Activated naive CD4-positive, alpha-beta T cell treated with anti-CD3 and anti-CD28 coated beads, Interleukin-2, amount 50 U/mL, for 24 hours (primary cell): Measurements from ENCODE around the gene HOXB3.

Source experiments
- H3K27ac Mint-ChIP-seq: one replicate; pipeline ENCODE4 v1.8.0; 2021; ENCODE audit warnings: mild to moderate bottlenecking, mixed read lengths
- H3K27me3 Mint-ChIP-seq: one replicate; pipeline ENCODE4 v1.8.0; 2021; ENCODE audit warnings: mixed read lengths
- H3K36me3 Mint-ChIP-seq: one replicate; pipeline ENCODE4 v1.8.0; 2021; ENCODE audit warnings: mixed read lengths
- H3K4me1 Mint-ChIP-seq: one replicate; pipeline ENCODE4 v1.8.0; 2021; ENCODE audit warnings: mixed read lengths
- H3K4me3 Mint-ChIP-seq: one replicate; pipeline ENCODE4 v1.8.0; 2021; ENCODE audit warnings: mild to moderate bottlenecking, mixed read lengths
- H3K9me3 Mint-ChIP-seq: one replicate; pipeline ENCODE4 v1.8.0; 2021; ENCODE audit warnings: mixed read lengths

The HOXB3 gene

DNA sequence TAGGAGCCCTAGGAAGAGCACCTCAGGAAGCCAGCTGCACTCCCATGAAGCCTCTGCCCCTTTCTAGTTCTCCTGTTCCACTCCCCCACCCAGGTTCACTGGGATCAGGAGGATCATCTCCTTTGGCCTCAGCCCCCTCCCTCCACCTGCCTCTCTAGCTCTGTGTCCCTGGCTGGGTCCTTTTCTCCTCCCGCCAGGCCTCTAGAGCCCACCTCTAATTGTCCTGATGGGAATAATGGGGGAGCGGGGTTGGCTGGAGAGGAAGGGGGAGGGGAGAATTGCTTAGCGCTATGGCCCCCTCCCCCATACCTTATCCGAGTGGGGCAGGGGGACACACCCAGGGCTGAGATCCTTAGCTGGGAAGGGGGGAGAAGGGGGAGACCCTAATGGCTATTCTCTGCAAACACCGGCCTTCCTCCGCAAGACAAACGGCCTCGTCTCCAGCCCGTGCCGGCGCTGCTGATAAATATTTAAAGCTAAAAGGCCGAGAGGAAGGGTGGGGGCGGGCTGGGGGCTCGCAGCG, 19.8 kb upstream of the HOXB3 start:
- Mint-ChIP-seq H3K4me3 (peak overlapping the region; percentile 94), H3K27ac (no peak overlapping the region), H3K9me3 (no peaks in the 10 kb centered on the region), H3K36me3 (no peaks in the 10 kb centered on the region), H3K4me1 (peaks cover 39% of the 10 kb centered on the region), H3K27me3 (peaks cover 46% of the 10 kb centered on the region)

DNA sequence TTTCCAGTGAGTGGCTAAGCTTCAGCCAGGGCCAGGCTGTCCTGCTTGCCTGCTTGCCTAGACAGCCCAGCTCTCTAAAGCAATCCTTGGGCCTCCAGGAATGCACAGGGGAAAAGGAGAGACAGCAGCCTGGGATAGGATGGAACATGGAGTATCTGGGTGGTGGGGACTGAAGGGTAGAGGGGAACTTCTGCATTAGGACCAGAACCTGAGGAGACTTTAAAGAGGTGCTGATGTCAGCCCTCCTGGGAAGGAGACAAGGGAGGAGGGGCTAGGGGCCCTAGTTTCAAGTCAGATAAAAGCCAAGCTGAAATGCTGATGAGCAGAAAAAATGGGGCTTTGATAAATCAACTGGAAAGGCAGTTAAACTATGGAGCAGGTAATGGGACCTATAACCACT, 19.0 kb upstream of the HOXB3 start:
- H3K4me3 Mint-ChIP-seq, result peak overlapping the region; percentile 27
- no peaks in the 10 kb centered on the region for H3K36me3 Mint-ChIP-seq
- no peaks in the 10 kb centered on the region for H3K9me3 Mint-ChIP-seq
- peaks cover 54% of the 10 kb centered on the region for H3K27me3 Mint-ChIP-seq
- H3K4me1 Mint-ChIP-seq, result peaks cover 42% of the 10 kb centered on the region
- H3K27ac Mint-ChIP-seq, result no peak overlapping the region

DNA sequence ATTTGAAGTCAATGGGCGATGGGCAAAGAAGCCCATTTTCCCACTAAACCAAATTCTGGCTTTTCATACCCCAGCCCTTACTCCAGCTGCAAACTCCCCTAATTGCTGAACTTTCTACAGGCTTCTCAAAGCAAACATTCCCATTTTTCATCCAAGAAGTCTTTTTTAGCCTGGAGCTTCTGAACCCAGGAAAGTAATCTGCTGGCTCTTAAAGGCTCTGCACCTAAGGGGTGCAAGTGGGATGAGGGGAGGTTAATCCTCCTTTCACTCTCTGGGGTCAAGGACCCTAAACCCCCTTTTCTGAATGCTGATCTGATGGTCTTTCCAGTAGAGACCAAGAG, 18.4 kb upstream of the HOXB3 start:
- Mint-ChIP-seq H3K4me3 (no peak overlapping the region), H3K9me3 (no peaks in the 10 kb centered on the region), H3K36me3 (no peaks in the 10 kb centered on the region), H3K4me1 (peaks cover 39% of the 10 kb centered on the region), H3K27me3 (peaks cover 53% of the 10 kb centered on the region), H3K27ac (no peak overlapping the region)

DNA sequence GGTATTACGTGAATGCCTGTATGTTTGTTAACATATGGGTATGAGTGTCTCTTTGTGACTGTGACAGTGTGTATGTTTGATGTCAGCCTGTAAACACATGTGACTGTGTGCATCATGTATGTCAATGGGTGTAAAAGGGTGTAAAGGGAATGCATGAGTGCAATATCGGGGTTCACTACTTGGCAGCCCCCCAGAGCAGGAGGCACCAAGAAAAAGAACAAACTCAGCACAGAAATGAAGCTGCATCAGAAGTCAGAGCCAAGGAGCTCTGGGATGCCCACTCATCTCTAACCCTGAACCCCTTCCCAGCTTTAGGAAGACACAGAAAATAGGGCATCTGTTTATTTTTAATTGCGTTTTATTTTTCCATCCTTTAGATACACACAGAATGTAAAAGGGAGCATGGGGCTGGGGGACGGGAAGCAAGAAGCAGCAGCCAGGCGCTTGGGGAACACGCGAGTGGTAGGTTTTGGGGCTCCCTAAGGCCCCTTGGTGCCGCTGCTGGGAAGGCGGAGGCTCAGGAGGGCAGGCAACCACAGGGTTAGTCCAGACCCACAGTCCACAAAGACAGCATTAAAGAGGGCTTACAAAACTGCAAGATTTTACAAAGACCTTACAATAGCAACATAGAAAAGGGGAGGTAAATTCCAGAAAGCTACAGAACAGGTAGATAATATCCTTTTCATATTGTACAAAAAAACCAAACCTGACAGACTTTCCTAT, 17.0 kb upstream of the HOXB3 start:
- Mint-ChIP-seq H3K4me3 (no peak overlapping the region), H3K27me3 (peaks cover 59% of the 10 kb centered on the region), H3K4me1 (peaks cover 31% of the 10 kb centered on the region), H3K9me3 (no peaks in the 10 kb centered on the region), H3K36me3 (no peaks in the 10 kb centered on the region), H3K27ac (no peak overlapping the region)

DNA sequence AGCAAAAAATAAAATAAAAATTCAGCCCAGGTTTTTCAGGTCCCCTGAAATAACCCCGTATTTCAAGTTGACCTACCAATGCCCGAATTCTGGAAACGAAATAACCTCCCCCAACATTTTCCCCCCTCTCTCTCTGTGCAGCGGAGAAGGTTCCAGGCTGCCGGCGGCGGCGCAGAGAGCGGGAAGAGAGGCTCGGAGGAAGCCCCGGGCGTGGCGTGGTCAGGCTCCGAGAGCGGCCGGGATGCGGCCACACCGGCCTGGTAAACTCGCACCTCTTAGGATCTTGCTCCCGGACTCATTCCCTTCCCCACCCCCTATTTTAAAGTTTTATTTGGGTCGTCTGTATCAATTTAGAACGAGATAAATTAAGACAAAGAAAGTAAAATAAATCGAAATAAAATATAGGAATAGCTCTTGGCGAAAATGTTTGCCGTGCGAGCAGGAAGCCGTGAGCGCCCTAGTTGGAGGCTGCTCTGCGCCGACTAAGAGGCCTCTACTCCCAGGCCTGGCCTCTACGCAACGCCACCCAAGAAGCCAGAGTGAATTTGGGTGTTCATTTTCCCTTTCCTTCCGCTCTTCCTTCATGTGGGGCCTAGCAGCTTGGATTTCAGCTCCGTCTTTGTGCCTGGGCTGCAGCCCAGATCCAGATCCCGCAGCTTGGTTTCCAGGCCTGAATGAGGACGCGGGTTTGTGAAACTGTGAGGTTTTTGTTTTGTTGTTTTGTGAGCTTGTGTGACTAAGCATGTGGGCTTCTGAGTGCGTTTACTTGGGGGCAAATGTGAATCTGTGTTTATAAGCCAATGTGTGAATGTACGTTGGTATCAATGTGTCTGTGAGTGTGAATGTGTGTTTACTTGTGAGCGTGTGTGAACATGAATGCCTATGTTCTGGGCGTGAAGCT, 16.2 kb upstream of the HOXB3 start:
- H3K27ac Mint-ChIP-seq, result no peak overlapping the region
- no peak overlapping the region for H3K4me3 Mint-ChIP-seq

DNA sequence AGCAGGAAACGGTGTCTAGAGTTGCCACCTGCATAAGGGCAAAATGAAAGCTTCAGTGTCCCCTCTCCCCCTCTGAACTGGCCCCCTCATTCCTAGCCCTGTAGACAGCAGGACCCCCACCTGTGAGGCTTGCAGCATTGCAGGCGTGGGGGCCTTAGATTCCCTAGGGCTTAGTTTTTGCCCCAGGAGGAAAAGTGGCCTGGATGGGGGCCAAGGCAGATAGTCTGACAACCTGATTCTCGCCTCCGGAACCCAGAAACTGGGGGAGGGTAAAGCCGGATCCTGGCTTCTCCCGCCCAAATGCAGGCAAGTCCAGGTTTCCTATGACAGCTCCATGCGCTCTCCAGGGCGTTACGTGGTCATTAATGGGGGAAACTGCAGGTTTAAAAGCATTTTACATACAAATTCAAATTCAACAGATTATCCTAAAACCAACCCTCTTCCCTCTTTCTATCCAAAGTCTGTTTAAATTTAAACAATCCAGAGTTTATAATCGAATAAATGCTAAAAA, 15.4 kb upstream of the HOXB3 start:
- Mint-ChIP-seq H3K9me3 (no peaks in the 10 kb centered on the region), H3K4me1 (peaks cover 19% of the 10 kb centered on the region), H3K27me3 (peaks cover 65% of the 10 kb centered on the region), H3K4me3 (no peak overlapping the region), H3K27ac (no peak overlapping the region), H3K36me3 (no peaks in the 10 kb centered on the region)

More for the DNA sequence above, 16.2 kb upstream of the HOXB3 start:
- H3K27me3 Mint-ChIP-seq, result peaks cover 62% of the 10 kb centered on the region
- H3K4me1 Mint-ChIP-seq, result peaks cover 24% of the 10 kb centered on the region
- H3K9me3 Mint-ChIP-seq, result no peaks in the 10 kb centered on the region
- no peaks in the 10 kb centered on the region for H3K36me3 Mint-ChIP-seq

DNA sequence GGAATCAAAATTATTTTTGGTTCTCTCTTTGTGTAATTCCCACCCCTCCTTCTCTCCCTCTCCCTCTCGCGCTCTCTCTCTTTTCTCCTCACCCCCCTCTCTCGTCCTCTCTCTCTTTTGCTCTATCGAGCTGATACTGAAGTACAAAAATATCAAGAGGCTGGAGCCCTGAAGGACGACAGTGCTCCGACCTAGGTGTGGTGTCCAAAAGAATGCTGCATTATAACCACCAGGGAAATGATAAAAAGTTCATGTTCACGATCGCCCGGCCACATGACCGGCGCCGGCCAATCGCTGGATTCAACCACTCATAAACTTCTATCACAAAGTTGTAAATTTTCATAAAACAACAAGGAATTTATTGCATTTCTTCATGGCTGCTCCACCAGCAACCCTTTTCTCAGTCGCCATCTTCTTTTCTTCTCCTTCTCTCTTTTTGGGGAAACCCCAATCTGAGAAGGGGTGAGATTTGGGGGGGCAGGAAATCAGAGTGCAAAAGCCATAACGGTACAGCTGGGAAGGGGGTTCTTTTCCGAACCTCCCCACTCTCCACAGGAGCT, 14.8 kb upstream of the HOXB3 start, which contains the start of gene HOXB6:
Gene HOXB6 (minus strand): TSS at position 217 of the 560 bp plus-strand sequence. CDS start 6,836 bp downstream, outside the sequence.
- H3K36me3 Mint-ChIP-seq, result no peaks in the 10 kb centered on the region
- H3K9me3 Mint-ChIP-seq, result no peaks in the 10 kb centered on the region
- H3K4me3 Mint-ChIP-seq, result no peak within 1 kb of the TSS
- H3K4me1 Mint-ChIP-seq, result peaks cover 19% of the 10 kb centered on the region
- peak within 1 kb of the TSS; percentile 30 for H3K27ac Mint-ChIP-seq
- H3K27me3 Mint-ChIP-seq, result peaks cover 71% of the 10 kb centered on the region

DNA sequence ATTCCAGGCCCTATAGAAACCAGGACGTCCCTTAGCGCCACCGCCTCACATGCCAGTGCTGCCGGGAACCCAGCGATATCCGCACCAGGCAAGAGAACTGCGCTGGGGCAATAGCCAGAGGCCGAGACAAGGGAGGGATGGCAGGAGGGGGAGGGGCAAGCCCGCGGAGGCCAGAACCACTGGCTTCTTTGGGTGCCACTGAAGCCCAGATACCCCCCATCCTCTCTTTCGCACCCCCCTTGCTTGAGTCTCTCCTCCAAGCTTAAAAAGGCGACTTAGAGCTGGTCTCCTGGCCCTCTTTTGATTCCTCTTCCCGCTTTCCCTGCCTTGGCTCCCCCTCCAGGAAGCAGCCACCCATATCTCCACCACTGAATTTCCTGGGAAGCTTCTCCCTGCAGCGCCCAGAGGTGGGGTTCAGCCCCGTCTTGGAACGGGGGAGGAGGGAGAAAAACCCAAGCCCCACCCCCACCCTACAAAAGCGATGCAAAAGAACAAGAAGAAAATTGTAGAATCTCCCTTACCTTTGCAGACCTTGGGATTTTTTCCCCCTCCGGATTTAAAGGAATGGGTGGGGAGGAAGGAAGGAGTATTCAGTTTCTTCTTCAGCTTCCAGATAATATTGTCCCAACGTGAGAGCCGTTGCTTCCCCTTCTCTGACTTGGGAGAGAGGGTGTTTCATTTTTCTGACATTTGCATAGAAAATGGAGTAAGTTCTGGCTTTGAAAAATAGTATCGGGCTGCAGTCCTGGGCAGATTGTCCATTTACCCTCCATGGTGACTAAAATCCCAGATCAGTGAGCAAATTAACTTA, 14.1 kb upstream of the HOXB3 start:
- no peaks in the 10 kb centered on the region for H3K36me3 Mint-ChIP-seq
- no peak overlapping the region for H3K27ac Mint-ChIP-seq
- peaks cover 19% of the 10 kb centered on the region for H3K4me1 Mint-ChIP-seq
- no peaks in the 10 kb centered on the region for H3K9me3 Mint-ChIP-seq
- peaks cover 76% of the 10 kb centered on the region for H3K27me3 Mint-ChIP-seq
- H3K4me3 Mint-ChIP-seq, result no peak overlapping the region

DNA sequence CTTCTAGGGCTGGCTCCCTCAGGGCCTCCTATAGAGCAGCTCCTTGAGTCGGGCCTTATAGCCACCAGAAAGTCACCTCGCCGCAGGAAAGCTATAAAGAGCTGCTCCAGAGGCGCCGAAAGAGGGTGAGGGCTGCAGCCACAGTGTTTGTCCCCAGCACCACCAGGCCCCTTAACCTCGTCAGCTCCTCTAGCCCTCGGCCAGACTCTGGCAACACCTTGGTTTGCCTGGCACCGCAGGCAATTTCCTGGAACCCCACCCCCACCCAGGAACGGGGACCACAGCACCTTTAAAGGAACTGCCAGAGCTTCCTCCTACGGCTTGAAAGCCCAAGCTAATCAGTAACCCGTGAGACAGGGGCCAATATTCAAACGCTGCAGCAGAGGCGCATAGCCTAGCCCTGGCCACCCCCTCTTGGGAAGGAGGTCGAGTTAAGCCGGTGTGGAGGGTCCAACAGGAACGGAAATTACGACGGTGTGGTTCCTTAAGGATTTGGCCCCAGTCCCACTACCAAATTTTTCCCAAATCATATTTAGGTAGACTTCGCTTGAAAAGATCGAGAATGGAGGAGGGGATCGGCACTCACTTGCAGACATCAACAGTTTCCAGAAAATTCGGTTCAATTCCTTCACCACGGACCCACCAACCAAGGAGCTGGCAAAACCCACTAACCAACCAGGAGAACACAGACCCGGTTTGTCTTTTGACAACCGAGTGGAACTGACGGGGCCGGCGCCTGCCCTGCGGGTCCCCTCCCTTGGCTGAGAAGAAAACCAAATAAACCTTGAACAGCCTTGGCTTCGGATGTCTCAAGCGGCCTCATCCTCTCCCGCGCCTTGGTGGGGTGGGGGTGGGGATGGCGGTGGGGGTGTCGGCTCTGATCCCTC, 11.7 kb upstream of the HOXB3 start:
- peaks cover 78% of the 10 kb centered on the region for H3K27me3 Mint-ChIP-seq
- peaks cover 35% of the 10 kb centered on the region for H3K4me1 Mint-ChIP-seq
- H3K9me3 Mint-ChIP-seq, result no peaks in the 10 kb centered on the region
- H3K36me3 Mint-ChIP-seq, result no peaks in the 10 kb centered on the region
- no peak overlapping the region for H3K27ac Mint-ChIP-seq
- H3K4me3 Mint-ChIP-seq, result no peak overlapping the region

DNA sequence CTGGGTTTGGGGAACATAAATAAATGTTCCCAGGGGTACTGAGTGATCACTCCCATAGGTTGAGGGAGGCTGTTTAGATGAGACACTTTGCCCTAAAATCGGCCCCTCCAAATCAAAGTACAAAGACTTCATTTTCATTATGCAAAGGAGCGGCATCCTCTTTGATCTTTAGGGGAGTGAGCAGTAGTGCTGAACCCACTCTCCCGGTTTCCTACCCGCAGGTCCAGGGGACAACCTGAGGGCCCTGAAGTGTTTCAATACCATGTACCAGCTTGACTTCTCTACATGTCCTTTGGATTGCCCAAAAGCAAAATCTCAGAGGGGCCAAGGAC, 11.1 kb upstream of the HOXB3 start:
- no peak overlapping the region for H3K4me3 Mint-ChIP-seq
- peak overlapping the region; percentile 46 for H3K27ac Mint-ChIP-seq

DNA sequence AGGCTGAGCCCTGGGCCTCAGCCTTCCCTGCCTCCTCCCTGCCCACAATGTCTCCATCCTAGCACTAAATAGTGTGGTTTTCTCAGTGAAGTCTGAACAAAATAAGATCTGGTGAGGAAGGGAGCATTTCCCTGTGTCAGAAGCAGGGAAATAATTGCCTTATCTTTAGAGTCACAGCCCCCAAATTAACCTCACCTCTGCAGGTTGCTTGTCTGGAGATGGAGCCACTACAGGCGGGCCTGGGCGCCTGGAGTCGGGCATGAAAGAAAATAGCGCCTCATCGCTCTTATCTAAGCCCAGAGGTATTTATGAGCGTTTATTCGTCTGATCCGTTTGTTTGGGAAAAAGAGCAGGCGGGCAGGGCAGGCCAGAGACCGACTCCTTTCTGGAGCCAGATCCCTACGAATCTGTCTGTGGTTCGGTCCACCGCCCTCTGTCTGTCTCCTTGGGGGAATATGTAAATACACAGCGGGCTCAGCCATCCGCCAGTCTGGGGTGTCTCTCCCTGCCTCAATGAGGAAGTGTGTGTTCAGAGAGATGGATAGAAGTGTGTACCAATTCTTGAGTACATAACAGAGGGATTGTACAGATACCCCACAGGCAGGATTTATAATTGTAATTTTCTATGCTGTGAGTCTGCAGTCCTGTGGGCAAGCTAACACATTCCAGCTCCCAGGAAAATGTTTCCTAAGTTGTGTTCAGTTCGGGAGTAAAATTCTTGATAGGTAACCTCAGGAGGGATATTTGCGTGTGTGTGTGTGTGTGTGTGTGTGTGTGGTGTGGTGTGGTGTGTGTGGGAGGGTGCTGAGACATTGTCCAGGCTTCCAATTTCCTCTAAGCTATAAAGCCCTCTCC, 10.4 kb upstream of the HOXB3 start:
- no peak overlapping the region for H3K4me3 Mint-ChIP-seq
- H3K27me3 Mint-ChIP-seq, result peaks cover 81% of the 10 kb centered on the region
- H3K9me3 Mint-ChIP-seq, result no peaks in the 10 kb centered on the region
- H3K36me3 Mint-ChIP-seq, result peaks cover 2% of the 10 kb centered on the region
- H3K27ac Mint-ChIP-seq, result no peak overlapping the region
- peaks cover 48% of the 10 kb centered on the region for H3K4me1 Mint-ChIP-seq

More for the DNA sequence above, 11.1 kb upstream of the HOXB3 start:
- no peaks in the 10 kb centered on the region for H3K9me3 Mint-ChIP-seq
- H3K36me3 Mint-ChIP-seq, result peaks cover 2% of the 10 kb centered on the region
- peaks cover 41% of the 10 kb centered on the region for H3K4me1 Mint-ChIP-seq
- peaks cover 78% of the 10 kb centered on the region for H3K27me3 Mint-ChIP-seq

DNA sequence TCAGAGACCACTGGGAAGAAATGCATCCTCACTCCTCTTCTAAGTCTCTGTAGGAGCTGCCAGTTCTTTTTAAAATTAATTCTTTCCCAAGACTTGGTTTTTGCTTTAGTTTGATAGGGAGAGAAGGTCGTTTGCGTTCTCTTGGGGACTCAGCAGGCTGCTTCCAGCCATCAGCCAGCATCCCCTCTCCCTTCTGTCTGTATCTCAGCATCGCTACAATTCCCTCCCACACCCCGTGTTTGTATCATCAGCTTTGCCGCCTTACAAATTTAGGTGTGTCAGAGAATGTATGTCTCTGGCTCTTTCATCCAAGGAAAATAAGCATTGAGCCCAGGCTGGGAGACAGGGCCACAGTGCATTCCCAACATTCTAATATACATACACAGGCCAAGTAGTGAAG, 9.3 kb upstream of the HOXB3 start:
- H3K27me3 Mint-ChIP-seq, result peaks cover 80% of the 10 kb centered on the region

DNA sequence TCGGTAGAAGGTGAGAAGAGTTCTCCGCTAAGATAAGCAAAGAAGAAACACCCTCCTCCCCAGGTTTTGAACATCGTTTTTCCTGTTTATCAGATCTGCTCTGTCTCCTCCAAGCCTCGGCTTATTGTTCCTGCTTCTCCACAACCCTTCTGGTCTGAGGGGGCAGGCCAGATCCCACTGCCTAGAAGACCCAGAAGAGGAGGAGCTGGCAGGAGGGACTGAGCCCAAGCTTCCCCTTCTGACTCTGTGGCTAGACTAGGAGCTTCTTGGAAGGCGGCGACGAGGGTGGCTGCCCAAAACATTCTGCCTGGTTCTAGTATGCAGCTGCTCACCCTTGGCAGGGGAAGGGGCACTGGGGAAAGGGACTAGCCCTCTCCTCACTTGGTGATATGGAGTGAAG, 8.7 kb upstream of the HOXB3 start:
- no peaks in the 10 kb centered on the region for H3K9me3 Mint-ChIP-seq
- peak overlapping the region; percentile 93 for H3K4me3 Mint-ChIP-seq
- H3K4me1 Mint-ChIP-seq, result peaks cover 41% of the 10 kb centered on the region
- peaks cover 80% of the 10 kb centered on the region for H3K27me3 Mint-ChIP-seq
- H3K27ac Mint-ChIP-seq, result no peak overlapping the region
- H3K36me3 Mint-ChIP-seq, result peaks cover 2% of the 10 kb centered on the region

More for the DNA sequence above, 9.3 kb upstream of the HOXB3 start:
- no peaks in the 10 kb centered on the region for H3K9me3 Mint-ChIP-seq
- peaks cover 44% of the 10 kb centered on the region for H3K4me1 Mint-ChIP-seq
- H3K4me3 Mint-ChIP-seq, result no peak overlapping the region
- peaks cover 2% of the 10 kb centered on the region for H3K36me3 Mint-ChIP-seq
- H3K27ac Mint-ChIP-seq, result no peak overlapping the region
